H9 (cell line): Measurements from ENCODE around the gene CCDC68. TPM values are rescaled to one million over a fixed set of nuclear protein-coding genes. Genes with fewer than 3 reads are reported as not detected.

Experiments used
- DNase-seq: peaks from one replicate; pipeline ENCODE4 v3.0.0-alpha.2; 2017
- H2AFZ ChIP-seq: one replicate; pipeline ENCODE4 v1.6.1; 2013; ENCODE audit warnings: mild to moderate bottlenecking, low read length, control low read depth, moderate library complexity
- H2AK5ac ChIP-seq: 2 replicates; pipeline ENCODE4 v1.6.1; 2013; ENCODE audit warnings: low read length, control low read depth, mixed read lengths; ENCODE audit not compliant: insufficient read length
- H2BK120ac ChIP-seq: one replicate; pipeline ENCODE4 v1.6.1; 2013; ENCODE audit warnings: low read depth, mild to moderate bottlenecking, low read length, control low read depth, inconsistent platforms; ENCODE audit not compliant: poor library complexity, severe bottlenecking
- H2BK12ac ChIP-seq: 2 replicates; pipeline ENCODE4 v1.6.1; 2013; ENCODE audit warnings: low read length, control low read depth, mixed read lengths, low read depth; ENCODE audit not compliant: insufficient read length
- H2BK15ac ChIP-seq: 2 replicates; pipeline ENCODE4 v1.6.1; 2013; ENCODE audit warnings: low read depth, low read length, control low read depth
- H2BK20ac ChIP-seq: one replicate; pipeline ENCODE4 v1.6.1; 2013; ENCODE audit warnings: low read depth, mild to moderate bottlenecking, low read length, control low read depth, inconsistent platforms; ENCODE audit not compliant: poor library complexity, severe bottlenecking
- H2BK5ac ChIP-seq: 2 replicates; pipeline ENCODE4 v1.6.1; 2013; ENCODE audit warnings: low read length, control low read depth, mixed read lengths; ENCODE audit not compliant: insufficient read length
- H3K14ac ChIP-seq: 2 replicates; pipeline ENCODE4 v1.6.1; 2013; ENCODE audit warnings: low read length, control low read depth; ENCODE audit not compliant: insufficient read depth
- H3K18ac ChIP-seq: 2 replicates; pipeline ENCODE4 v1.6.1; 2013; ENCODE audit warnings: low read depth, mild to moderate bottlenecking, mixed read lengths, low read length, control low read depth; ENCODE audit not compliant: insufficient read length
- H3K23ac ChIP-seq: 2 replicates; pipeline ENCODE4 v1.6.1; 2013; ENCODE audit warnings: low read length, control low read depth, mixed read lengths, low read depth; ENCODE audit not compliant: insufficient read length
- H3K23me2 ChIP-seq: 2 replicates; pipeline ENCODE4 v1.6.1; 2013; ENCODE audit warnings: low read depth, mild to moderate bottlenecking, mixed read lengths, low read length, control low read depth; ENCODE audit not compliant: insufficient read length, poor library complexity, severe bottlenecking
- H3K27ac ChIP-seq: 2 replicates; pipeline ENCODE4 v1.5.1; 2013; ENCODE audit warnings: low read length, control low read depth, mixed read lengths, low read depth; ENCODE audit not compliant: insufficient read length
- H3K27me3 ChIP-seq: 2 replicates; pipeline ENCODE4 v1.6.1; 2013; ENCODE audit warnings: low read length, control low read depth, inconsistent platforms; ENCODE audit not compliant: insufficient read depth
- H3K4ac ChIP-seq: 2 replicates; pipeline ENCODE4 v1.6.1; 2013; ENCODE audit warnings: low read depth, mild to moderate bottlenecking, control low read depth, inconsistent platforms, low read length, moderate library complexity
- H3K4me1 ChIP-seq: 2 replicates; pipeline ENCODE4 v1.6.1; 2013; ENCODE audit warnings: low read length, control low read depth, inconsistent platforms; ENCODE audit not compliant: insufficient read depth
- H3K4me2 ChIP-seq: 2 replicates; pipeline ENCODE4 v1.6.1; 2013; ENCODE audit warnings: low read length, control low read depth, mixed read lengths; ENCODE audit not compliant: insufficient read length, insufficient read depth
- H3K56ac ChIP-seq: 2 replicates; pipeline ENCODE4 v1.6.1; 2013; ENCODE audit warnings: low read depth, mild to moderate bottlenecking, mixed read lengths, low read length, control low read depth; ENCODE audit not compliant: insufficient read length
- H3K79me1 ChIP-seq: 2 replicates; pipeline ENCODE4 v1.6.1; 2013; ENCODE audit warnings: low read depth, mild to moderate bottlenecking, moderate library complexity, low read length, control low read depth, inconsistent platforms; ENCODE audit not compliant: insufficient read depth, poor library complexity, severe bottlenecking
- H3K79me2 ChIP-seq: 2 replicates; pipeline ENCODE4 v1.6.1; 2013; ENCODE audit warnings: low read length, control low read depth, inconsistent platforms; ENCODE audit not compliant: insufficient read depth
- H3K9ac ChIP-seq: 2 replicates; pipeline ENCODE4 v1.6.1; 2013; ENCODE audit warnings: low read length, control low read depth, mixed read lengths; ENCODE audit not compliant: insufficient read length; ENCODE audit errors: extremely low read depth
- H3K9me3 ChIP-seq: one replicate; pipeline ENCODE4 v1.6.1; 2013; ENCODE audit warnings: low read depth, low read length, inconsistent platforms; ENCODE audit not compliant: control insufficient read depth
- H3T11ph ChIP-seq: one replicate; pipeline ENCODE4 v1.6.1; 2013; ENCODE audit warnings: mild to moderate bottlenecking, low read length, control low read depth, inconsistent platforms
- H4K20me1 ChIP-seq: one replicate; pipeline ENCODE4 v1.6.1; 2013; ENCODE audit not compliant: control insufficient read depth, insufficient read length, insufficient read depth
- H4K5ac ChIP-seq: 2 replicates; pipeline ENCODE4 v1.6.1; 2013; ENCODE audit warnings: low read depth, mild to moderate bottlenecking, mixed read lengths, low read length, control low read depth; ENCODE audit not compliant: insufficient read length
- H4K8ac ChIP-seq: replicated peaks from 2 replicates; pipeline ENCODE4 v1.6.1; 2013; ENCODE audit warnings: low read length, control low read depth, mixed read lengths, low read depth; ENCODE audit not compliant: insufficient read length
- H4K91ac ChIP-seq: 2 replicates; pipeline ENCODE4 v1.6.1; 2013; ENCODE audit warnings: low read depth, mild to moderate bottlenecking, moderate library complexity, mixed read lengths, low read length, control low read depth; ENCODE audit not compliant: insufficient read length
- H3K27ac Mint-ChIP-seq, 3 experiments: 2 replicates in 2 of 3; 3 replicates in 1 of 3; pipeline ENCODE4 v1.8.0; 2020 to 2021; ENCODE audit warnings: mixed read lengths in 3 of 3, mild to moderate bottlenecking in 1 of 3, moderate library complexity in 1 of 3
- H3K27me3 Mint-ChIP-seq: 2 replicates; pipeline ENCODE4 v1.8.0; 2021; ENCODE audit warnings: low read depth, mild to moderate bottlenecking, moderate library complexity, mixed read lengths
- H3K36me3 Mint-ChIP-seq, 3 experiments: 2 replicates in 2 of 3; 3 replicates in 1 of 3; pipeline ENCODE4 v1.8.0; 2020 to 2021; ENCODE audit warnings: low read depth in 3 of 3, mixed read lengths in 3 of 3; ENCODE audit not compliant: insufficient read depth in 1 of 3
- H3K4me1 Mint-ChIP-seq, 2 experiments: 2 replicates each; pipeline ENCODE4 v1.8.0; 2020; ENCODE audit warnings: mixed read lengths in 2 of 2
- H3K4me3 Mint-ChIP-seq, 2 experiments: 2 replicates in 1 of 2; 3 replicates in 1 of 2; pipeline ENCODE4 v1.8.0; 2020 to 2021; ENCODE audit warnings: mild to moderate bottlenecking in 2 of 2, mixed read lengths in 2 of 2, moderate library complexity in 1 of 2
- H3K9me3 Mint-ChIP-seq, 2 experiments: 2 replicates in 1 of 2; 3 replicates in 1 of 2; pipeline ENCODE4 v1.8.0; 2020; ENCODE audit warnings: mild to moderate bottlenecking in 2 of 2, mixed read lengths in 2 of 2, moderate library complexity in 1 of 2
- CTCF ChIP-seq: fragments of 200-600 bp; sonication (generic); conservative IDR thresholded peaks from 3 replicates; pipeline ENCODE4 v1.8.0; 2021; ENCODE audit warnings: antibody characterized with exemption, mild to moderate bottlenecking
- WGBS: extraction: QIAGEN DNeasy Blood & Tissue Kit; methylation state at CpG from one replicate; pipeline ENCODE4 v1.1.7; 2013; ENCODE audit warnings: missing lambda C conversion rate, low lambda C conversion rate, mixed read lengths; ENCODE audit not compliant: insufficient read length; ENCODE audit errors: extremely low coverage; 5-methylcytosine and 5-hydroxymethylcytosine counted together
- total RNA-seq: library from RNA; stranded (reverse); gene quantifications from 2 replicates; pipeline ENCODE4 v1.2.1, GENCODE V29; 2021

The CCDC68 gene
- total RNA-seq, 1 experiment from 2014 or later: not detected

GRCh38 chr18:55001394-55002024 lies 42.2 kb upstream of the CCDC68 start:
- Histone ChIP-seq H3K4me2 (no peak overlapping the region), H2BK120ac (no peak overlapping the region), H2BK12ac (no peak overlapping the region), H3K23ac (no peak overlapping the region), H3K18ac (no peak overlapping the region), H2BK15ac (no peak overlapping the region), H3K56ac (no peak overlapping the region), H3K9ac (no peak overlapping the region), H3K14ac (no peak overlapping the region), H3K27me3 (no peaks in the 10 kb centered on the region), H3T11ph (no peak overlapping the region), H3K4ac (no peak overlapping the region), H3K79me1 (no peaks in the 10 kb centered on the region), H4K8ac (no peak overlapping the region), H4K91ac (no peak overlapping the region), H2BK20ac (no peak overlapping the region), H3K27ac (no peak overlapping the region), H4K5ac (no peak overlapping the region), H2BK5ac (no peak overlapping the region), H4K20me1 (no peaks in the 10 kb centered on the region), H2AFZ (no peak overlapping the region), H3K23me2 (no peaks in the 10 kb centered on the region), H3K79me2 (no peaks in the 10 kb centered on the region), H3K4me1 (peaks cover 2% of the 10 kb centered on the region; the same call in 1 of the 2 replicates), H3K9me3 (no peaks in the 10 kb centered on the region), H2AK5ac (no peak overlapping the region)
- TF ChIP-seq CTCF: no peak
- DNase-seq: no peak
- Mint-ChIP-seq H3K27ac (peak overlapping the region; percentile 24 to 77 (median 53); a peak in 4 of 7 replicates), H3K27me3 (no peaks in the 10 kb centered on the region), H3K4me3 (no peak overlapping the region), H3K36me3 (no peaks in the 10 kb centered on the region), H3K9me3 (no peaks in the 10 kb centered on the region), H3K4me1 (peaks cover 12 to 15% of the 10 kb centered on the region in 2 experiments)
- WGBS: no CpG with 5 or more reads among the region's 6 CpGs
